Renal pelvis (tissue), 4 donors: Measurements from ENCODE around the gene TEAD2. TPM values are rescaled to one million over a fixed set of nuclear protein-coding genes. Genes with fewer than 3 reads are reported as not detected.

Experiments
- DNase-seq: peaks from one replicate; pipeline ENCODE4 v3.0.0-alpha.2; 2013
- polyA plus RNA-seq, 3 donors: library from polyadenylated mRNA; unstranded; fragments of 120-200 nt; gene quantifications; one replicate each; pipeline ENCODE4 v1.2.1, GENCODE V29; 2013; ENCODE audit not compliant: insufficient read length in 3 of 3

Gene TEAD2
- polyA plus RNA-seq, 3 donors: 89.0 to 114 (median 109) TPM

- no peak for DNase-seq
Measured at GRCh38 chr19:49355909-49356353, 6.3 kb downstream of the TEAD2 start.

DNA sequence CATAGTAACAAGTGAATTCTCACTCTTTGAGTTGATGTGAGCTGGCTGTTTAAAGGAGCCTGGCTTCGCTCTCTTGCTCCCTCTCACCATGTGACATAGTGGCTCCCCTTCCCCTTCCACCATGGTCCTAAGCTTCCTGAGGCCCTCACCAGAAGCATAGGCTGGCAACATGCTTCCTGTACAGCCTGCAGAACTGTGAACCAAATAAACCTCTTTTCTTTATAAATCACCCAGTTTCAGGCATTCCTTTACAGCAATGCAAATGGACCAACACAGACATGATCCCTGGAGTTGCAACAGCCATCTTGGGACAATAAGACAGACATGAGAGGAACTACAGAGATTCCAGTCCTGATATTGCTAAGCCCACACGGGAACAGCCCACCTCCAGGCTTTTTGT lies 12.6 kb downstream of the TEAD2 start:
- no peak for DNase-seq

- no peak for DNase-seq
Measured at GRCh38 chr19:49348305-49349189, 13.7 kb downstream of the TEAD2 start.

- no peak for DNase-seq
Measured at GRCh38 chr19:49347835-49348234, 14.4 kb downstream of the TEAD2 start.

DNA sequence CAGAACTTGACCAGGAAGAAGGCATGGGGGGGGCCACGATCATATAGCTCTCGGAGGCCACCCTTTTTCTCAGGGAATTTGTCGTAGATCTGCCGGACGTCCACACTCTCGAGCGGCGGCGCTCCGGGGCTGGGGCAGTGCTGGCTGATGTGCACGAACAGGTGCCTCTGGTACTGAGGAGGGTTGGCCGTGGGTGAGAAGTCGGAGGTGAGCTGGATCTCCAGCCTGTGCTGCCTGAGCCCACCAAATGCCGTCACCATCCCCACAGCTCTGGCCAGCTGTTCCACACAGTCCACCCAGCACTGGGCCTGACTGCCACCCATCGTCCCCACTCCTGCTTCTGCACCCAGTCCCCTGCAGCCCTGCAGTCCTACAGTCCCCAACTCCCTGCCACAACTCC lies 15.0 kb downstream of the TEAD2 start:
- DNase-seq: no peak

GRCh38 chr19:49344505-49345423 lies 17.5 kb downstream of the TEAD2 start:
- no peak for DNase-seq

GRCh38 chr19:49343123-49343522 lies 19.1 kb downstream of the TEAD2 start:
- no peak for DNase-seq

GRCh38 chr19:49342291-49342721 lies 19.9 kb downstream of the TEAD2 start:
- no peak for DNase-seq

DNA sequence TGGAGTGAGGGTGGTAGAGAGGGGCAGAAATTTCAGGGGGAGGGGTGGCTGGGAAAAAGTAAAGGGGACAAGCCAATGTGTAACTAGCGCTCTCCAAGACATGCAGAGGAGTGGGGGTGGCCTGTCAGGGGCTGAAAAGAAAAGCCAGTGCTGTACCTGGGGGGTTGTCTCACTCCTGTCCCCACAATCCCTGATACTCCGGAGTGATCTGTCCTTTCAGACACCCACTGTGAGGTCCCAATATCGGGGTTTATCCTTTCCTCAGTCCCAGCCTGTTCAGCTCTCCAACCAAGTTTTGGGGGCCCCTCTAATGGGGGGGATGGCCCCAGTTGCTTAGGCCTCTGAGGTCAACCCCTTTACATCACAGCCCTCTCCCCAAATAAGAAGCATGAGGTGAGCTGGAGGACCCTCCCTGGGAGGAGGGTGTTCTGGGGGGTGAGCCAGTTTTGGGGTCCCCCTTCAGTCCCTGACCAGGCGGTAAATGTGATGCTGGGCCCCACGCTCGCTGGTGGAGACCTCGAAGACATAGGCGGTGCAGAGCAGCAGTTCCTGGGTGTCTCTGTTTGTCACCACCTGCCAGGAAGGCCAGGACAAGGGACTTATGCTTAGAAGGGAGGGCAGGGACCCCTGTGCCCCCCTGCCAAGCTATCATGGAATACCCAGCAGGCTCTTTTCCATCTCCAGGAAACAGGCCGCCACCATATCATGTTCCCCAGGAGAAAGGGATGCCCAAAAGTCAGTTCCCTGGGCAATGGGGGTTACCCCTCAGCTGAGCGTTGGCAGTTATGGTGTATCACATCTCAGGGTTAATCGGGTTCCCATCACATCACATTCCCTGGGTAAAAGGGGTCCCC lies 21.1 kb downstream of the TEAD2 start:
- DNase-seq: no peak

DNA sequence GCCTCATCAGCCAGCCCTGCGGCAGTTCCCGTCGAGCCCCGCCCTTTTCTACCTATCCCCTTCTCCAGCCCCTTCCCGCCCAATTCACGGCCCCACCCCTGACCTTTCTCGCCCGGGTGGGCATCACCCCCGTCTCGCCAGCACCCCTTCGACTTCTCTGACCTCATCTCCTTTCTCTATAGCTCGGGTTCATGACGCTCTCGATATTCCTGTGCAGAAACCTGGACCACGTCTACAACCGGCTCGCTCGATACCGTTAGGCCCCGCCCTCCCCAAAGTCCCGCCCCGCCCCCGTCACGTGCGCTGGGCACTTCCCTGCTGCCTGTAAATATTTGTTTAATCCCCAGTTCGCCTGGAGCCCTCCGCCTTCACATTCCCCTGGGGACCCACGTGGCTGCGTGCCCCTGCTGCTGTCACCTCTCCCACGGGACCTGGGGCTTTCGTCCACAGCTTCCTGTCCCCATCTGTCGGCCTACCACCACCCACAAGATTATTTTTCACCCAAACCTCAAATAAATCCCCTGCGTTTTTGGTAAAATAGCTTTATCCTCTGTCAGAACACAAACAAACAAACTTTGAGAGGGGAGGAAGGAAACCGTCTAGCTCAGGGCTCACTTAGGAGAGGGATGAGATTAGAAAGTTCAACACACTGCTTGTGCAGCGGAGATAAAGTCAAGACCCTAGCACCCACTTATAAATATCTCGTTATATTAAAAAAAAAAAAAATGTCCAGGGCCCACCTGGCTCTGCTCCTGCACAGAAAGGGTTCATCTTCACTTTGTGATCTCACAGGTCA lies 21.9 kb downstream of the TEAD2 start:
- DNase-seq: peak; percentile 61

GRCh38 chr19:49339301-49340068 lies 22.7 kb downstream of the TEAD2 start:
- DNase-seq: peak; percentile 93

DNA sequence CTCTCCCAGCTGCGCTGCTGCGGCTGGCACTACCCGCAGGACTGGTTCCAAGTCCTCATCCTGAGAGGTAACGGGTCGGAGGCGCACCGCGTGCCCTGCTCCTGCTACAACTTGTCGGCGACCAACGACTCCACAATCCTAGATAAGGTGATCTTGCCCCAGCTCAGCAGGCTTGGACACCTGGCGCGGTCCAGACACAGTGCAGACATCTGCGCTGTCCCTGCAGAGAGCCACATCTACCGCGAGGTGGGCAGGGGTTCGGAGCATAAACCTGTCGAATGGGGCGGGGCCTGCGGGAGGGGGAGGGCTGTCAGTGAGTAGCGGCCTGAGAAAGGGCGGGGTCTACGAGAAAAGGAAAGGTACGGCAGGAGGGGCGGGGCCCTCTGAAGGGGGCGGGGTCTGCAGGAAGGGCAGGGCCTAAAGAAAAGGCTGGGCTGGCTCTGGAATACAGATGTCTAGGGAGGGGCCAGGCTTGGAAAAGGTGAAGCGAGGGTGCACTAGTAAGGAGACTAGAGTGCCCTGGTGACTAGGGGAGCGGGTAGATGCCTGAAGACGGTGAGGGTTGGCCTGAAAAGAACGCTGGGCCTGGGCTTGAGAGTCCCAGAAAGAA lies 23.4 kb downstream of the TEAD2 start:
- peak; percentile 85 for DNase-seq

- no peak for DNase-seq
Measured at GRCh38 chr19:49338023-49338677, 24.1 kb downstream of the TEAD2 start.

GRCh38 chr19:49337267-49338022 lies 24.8 kb downstream of the TEAD2 start:
- no peak for DNase-seq

GRCh38 chr19:49336482-49337266 lies 25.5 kb downstream of the TEAD2 start:
- DNase-seq: no peak

DNA sequence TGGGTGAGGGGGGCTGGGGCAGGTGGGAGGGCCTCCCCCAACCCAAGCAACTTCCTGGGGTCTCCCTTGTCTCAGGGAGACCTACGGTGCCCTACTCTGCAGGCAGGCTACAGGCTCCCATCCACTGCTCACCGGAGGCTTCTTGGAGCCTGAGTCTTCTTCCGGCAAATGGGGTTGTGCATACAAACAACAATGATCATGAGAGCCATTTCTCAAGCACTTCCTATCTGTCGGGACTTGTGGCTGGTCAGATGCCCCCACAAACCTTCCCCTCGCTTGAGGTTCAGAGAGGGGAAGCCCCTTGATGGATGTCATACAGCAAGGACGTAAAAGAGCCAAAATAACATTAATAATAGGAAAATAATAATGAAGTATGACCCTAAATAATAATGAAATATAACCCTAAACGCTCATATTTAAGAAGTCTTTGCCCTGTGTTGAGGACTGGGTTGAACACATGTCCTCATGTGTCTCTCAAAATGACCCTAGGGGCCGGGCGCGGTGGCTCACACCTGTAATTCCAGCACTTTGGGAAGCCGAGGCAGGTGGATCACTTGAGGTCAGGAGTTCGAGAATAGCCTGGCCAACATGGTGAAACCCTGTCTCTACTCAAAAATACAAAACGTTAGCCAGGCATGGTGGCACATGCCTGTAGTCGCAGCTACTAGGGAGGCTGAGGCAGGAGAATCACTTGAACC lies 26.3 kb downstream of the TEAD2 start:
- DNase-seq: no peak
